Measurements from ENCODE around the gene CREB5. TPM values are rescaled to one million over a fixed set of nuclear protein-coding genes. Genes with fewer than 3 reads are reported as not detected.

CREB5 gene
- total RNA-seq, 4 donors from 2014 or later, result 7.8 to 29.9 (median 12.9) TPM

DNA sequence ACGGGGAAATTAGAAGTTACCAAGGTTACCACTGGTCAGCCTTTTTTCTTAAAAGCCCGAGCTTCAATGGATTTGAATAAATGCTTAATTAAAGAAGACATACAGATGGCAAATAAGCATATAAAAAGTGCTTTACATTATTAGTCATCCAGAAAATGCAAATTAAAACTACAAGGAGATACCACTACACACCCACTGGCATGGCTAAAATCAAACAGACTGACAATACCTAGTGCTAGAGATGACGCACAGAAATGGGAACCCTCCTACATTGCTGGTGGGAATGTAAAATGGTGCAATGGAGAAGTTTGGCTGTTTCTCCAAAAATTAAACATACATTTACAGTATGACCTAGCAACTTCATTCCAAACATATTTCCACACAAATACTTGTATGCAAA lies 38.3 kb upstream of the CREB5 start:
- Histone ChIP-seq H3K4me1 (peaks cover 0 to 11% (median 0%) of the 10 kb centered on the region in 3 donors), H3K36me3 (no peaks in the 10 kb centered on the region), H3K9me3 (no peaks in the 10 kb centered on the region), H3K27me3 (no peaks in the 10 kb centered on the region), H3K27ac (no peak overlapping the region), H3K4me3 (no peak overlapping the region)
- no peak for ATAC-seq
- TF ChIP-seq POLR2A (IDR thresholded peaks at IDR 0.05) (no peak), CTCF (IDR thresholded peaks at IDR 0.05) (no peak), POLR2AphosphoS5 (IDR thresholded peaks at IDR 0.05) (no peak), EP300 (IDR thresholded peaks at IDR 0.05) (no peak)
- 90 to 94% methylated on average over 2 to 3 of the region's 3 CpGs for WGBS, 2 donors (ENCODE audit: low coverage in 1 of 2)

DNA sequence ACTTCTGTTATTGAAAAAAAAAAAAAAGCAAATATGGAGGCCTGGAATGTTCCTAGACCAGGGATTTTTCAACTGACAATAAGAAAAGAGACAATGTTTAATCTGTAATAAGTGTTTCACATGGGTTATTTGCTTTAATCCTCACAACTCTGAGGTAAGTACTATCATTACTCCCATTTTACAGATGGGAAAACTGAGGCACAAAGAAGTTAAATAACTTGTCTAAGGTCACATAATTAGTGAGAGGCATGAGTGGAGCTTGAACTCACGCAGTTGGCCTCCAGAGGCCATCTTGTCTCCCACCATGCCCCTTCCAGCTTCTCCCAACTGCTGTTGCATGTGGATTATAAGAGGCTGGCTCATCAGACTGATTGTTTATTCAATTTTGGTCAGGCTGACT lies 36.6 kb upstream of the CREB5 start:
- TF ChIP-seq POLR2A (IDR thresholded peaks at IDR 0.05) (no peak), POLR2AphosphoS5 (IDR thresholded peaks at IDR 0.05) (no peak), CTCF (IDR thresholded peaks at IDR 0.05) (no peak)
- 90% methylated on average over 1 of the region's 1 CpG; no CpG with 5 or more reads in 1 of the 2 donors for WGBS, 2 donors (ENCODE audit: low coverage in 1 of 2)

GRCh38 chr7:28376634-28377033 lies 35.7 kb upstream of the CREB5 start:
- TF ChIP-seq EP300 (IDR thresholded peaks at IDR 0.05) (no peak), POLR2A (IDR thresholded peaks at IDR 0.05) (no peak), CTCF (IDR thresholded peaks at IDR 0.05) (no peak), POLR2AphosphoS5 (IDR thresholded peaks at IDR 0.05) (no peak)
- ATAC-seq, result no peak
- Histone ChIP-seq H3K4me3 (no peak overlapping the region), H3K36me3 (no peaks in the 10 kb centered on the region), H3K27ac (no peak overlapping the region), H3K27me3 (no peaks in the 10 kb centered on the region), H3K9me3 (no peaks in the 10 kb centered on the region), H3K4me1 (peaks cover 0 to 16% (median under 1%) of the 10 kb centered on the region in 3 donors)
- WGBS, 2 donors (ENCODE audit: low coverage in 1 of 2), result 85% methylated on average over 1 to 2 of the region's 2 CpGs

More for the DNA sequence above, 36.6 kb upstream of the CREB5 start:
- H3K4me3 ChIP-seq, result no peak overlapping the region
- no peaks in the 10 kb centered on the region for H3K9me3 ChIP-seq
- no peaks in the 10 kb centered on the region for H3K36me3 ChIP-seq
- H3K4me1 ChIP-seq, result peaks cover 0 to 11% (median 0%) of the 10 kb centered on the region in 3 donors
- no peak overlapping the region for H3K27ac ChIP-seq
- no peak for ATAC-seq
- H3K27me3 ChIP-seq, result no peaks in the 10 kb centered on the region

- no peak for ATAC-seq
- H3K36me3 ChIP-seq, result no peaks in the 10 kb centered on the region
- H3K4me1 ChIP-seq, result peaks cover 3 to 14% (median 3%) of the 10 kb centered on the region in 3 donors
- no peak overlapping the region for H3K27ac ChIP-seq
- WGBS, 2 donors (ENCODE audit: low coverage in 1 of 2), result 76 to 81% methylated on average over 3 of the region's 3 CpGs
- H3K27me3 ChIP-seq, result no peaks in the 10 kb centered on the region
- TF ChIP-seq CTCF (IDR thresholded peaks at IDR 0.05) (no peak), POLR2AphosphoS5 (IDR thresholded peaks at IDR 0.05) (no peak), POLR2A (IDR thresholded peaks at IDR 0.05) (no peak), EP300 (IDR thresholded peaks at IDR 0.05) (no peak)
- no peaks in the 10 kb centered on the region for H3K9me3 ChIP-seq
- H3K4me3 ChIP-seq, result no peak overlapping the region
These were observed 33.7 kb upstream of the CREB5 start for GRCh38 chr7:28378574-28379149.

GRCh38 chr7:28381466-28381865 lies 30.9 kb upstream of the CREB5 start:
- H3K27me3 ChIP-seq, result no peaks in the 10 kb centered on the region
- H3K4me1 ChIP-seq, result peaks cover 3 to 14% (median 3%) of the 10 kb centered on the region in 3 donors
- no peak overlapping the region for H3K27ac ChIP-seq
- ATAC-seq, result no peak
- TF ChIP-seq EP300 (IDR thresholded peaks at IDR 0.05), result no peak
- no peak for TF ChIP-seq CTCF (IDR thresholded peaks at IDR 0.05)
- no peak for TF ChIP-seq POLR2AphosphoS5 (IDR thresholded peaks at IDR 0.05)
- TF ChIP-seq POLR2A (IDR thresholded peaks at IDR 0.05), result no peak
- no peaks in the 10 kb centered on the region for H3K36me3 ChIP-seq
- no peak overlapping the region for H3K4me3 ChIP-seq
- WGBS, 2 donors (ENCODE audit: low coverage in 1 of 2), result 33 to 34% methylated on average over 3 of the region's 3 CpGs
- no peaks in the 10 kb centered on the region for H3K9me3 ChIP-seq
